GM10847 (cell line): Measurements from ENCODE around the gene TICRR.

Experiments
- POLR2A ChIP-seq: IDR thresholded peaks from 2 replicates; pipeline ENCODE4 v1.6.1; 2011; ENCODE audit not compliant: insufficient read length; ENCODE audit errors: extremely low read depth

TICRR gene

DNA sequence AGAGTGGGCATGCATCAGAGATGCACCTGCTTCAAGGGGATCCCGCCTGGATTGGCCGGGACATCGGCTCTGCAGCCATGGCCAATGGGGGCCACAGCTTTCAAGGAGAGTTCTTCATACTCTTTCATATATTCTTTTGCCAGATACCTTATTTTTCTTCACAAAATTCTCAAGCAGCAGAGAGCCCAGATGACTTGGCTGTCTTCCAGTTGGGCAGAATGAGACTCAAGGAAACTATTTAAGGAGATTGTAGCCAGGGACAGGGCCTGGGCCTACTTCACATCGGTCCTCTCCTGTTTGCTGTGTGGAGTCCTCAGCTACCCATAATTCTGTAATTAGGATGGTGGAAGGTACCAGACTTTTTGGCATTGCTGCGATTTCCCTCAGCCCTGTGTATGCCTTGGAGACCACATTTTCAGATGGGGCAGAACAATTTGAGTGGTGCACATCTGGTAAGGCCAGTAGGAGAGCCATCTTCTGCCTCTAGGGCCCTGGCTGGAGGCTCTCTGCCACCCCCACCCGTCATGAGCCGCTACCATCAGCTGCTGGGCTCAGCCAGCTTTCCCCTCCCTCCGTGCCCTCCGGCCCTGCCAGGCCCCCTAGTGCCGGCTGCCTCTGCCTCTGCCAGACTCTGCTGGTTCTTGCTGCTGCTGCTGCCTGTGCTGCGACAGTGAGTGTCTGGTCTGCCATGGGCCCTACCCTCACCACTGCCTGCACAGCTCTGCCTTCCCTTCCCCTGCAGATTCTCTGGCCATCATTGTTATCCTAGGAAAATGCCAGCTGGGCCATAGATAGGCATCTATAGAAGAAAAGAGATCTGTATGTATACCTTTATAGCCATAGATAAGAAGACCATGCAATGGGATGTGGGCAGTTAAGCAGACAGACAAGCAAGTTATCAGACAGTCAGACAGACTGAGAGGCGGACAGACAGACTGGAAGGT lies 97.2 kb downstream of the TICRR start:
- TF ChIP-seq POLR2A, result no peak

DNA sequence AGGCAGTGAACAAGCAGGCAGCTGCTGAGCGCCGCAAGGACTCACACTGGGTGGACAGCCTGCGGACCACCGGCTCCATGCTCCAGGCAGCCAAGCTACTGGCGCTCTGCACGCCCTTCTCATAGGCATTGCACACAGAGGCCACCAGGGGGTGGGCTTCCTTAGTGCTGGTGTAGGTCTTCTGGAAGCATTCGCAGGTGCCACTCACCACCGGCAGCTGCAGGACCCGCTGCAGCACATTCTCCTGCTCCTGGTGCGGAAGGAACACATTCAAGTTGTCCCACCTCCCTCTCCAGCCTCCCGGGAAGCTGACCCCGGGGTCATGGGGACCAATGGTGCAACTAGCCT lies 97.9 kb downstream of the TICRR start:
- no peak for TF ChIP-seq POLR2A

DNA sequence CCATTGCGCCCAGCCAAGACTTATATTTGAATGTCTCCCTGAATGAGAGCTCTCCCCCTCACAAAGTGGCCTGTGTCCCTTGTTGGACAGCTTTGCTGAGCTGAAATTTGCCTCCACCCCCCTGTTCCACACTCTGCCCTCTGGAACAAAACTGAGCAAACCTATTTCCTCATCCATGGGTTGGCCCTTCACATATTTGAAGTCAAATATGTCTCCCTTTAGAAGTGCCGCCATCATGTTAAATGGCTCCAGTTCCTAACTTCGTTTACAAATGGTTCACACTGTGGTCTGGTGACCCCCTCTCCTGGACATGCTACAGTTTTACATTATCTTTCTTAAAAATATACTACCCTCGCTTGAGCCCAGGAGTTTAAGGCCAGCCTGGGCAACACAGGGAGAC lies 99.3 kb downstream of the TICRR start:
- no peak for TF ChIP-seq POLR2A

DNA sequence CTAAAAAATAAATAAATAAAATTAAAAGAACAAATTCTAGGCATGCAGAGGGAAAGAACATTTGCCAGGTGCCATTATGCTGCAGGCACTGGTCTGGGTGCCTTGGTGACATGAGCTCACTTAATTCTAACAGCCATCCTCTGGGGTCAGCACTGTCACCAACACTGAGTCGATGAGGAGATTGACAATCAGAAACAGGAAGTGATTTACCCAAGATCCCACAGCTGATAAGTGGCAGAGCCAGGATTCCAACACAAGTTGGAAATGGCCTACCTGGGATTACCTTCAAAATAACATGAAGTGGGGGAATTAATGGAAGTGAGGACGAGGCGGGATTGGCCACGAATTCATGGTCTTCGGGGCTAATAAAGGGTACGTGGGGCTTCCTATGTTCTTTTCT lies 100.3 kb downstream of the TICRR start:
- no peak for TF ChIP-seq POLR2A

DNA sequence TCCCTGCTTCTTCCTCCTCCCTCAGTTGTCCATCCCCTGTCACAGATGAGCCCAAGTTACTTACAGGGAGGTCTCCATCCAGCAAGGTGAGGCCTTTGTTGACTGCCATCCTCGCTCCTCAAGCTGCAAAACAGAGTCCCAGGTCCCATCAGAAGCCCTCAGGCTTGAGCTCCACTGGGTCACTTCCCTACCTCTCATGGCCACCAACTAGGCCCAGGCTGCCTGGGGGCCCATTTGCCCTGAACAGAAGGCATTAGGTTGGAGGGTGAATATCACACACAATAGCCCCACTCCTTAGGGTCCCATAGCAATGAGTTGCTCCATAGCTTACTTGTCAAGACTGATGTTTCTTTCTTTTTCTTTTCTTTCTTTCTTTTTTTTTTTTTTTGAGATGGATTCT lies 102.1 kb downstream of the TICRR start:
- no peak for TF ChIP-seq POLR2A
